Activated T-cell treated with anti-CD3 and anti-CD28 coated beads for 48 hours (primary cell): ENCODE data around the gene ITFG1.

Experiments
- DNase-seq: peaks from one replicate; pipeline ENCODE4 v3.0.0-alpha.2; 2020; ENCODE audit warnings: low read depth

ITFG1 gene

GRCh38 chr16:47323241-47323640, 137.6 kb downstream of the ITFG1 start:
- no peak for DNase-seq

GRCh38 chr16:47320546-47321310, 140.1 kb downstream of the ITFG1 start:
- DNase-seq = no peak

DNA sequence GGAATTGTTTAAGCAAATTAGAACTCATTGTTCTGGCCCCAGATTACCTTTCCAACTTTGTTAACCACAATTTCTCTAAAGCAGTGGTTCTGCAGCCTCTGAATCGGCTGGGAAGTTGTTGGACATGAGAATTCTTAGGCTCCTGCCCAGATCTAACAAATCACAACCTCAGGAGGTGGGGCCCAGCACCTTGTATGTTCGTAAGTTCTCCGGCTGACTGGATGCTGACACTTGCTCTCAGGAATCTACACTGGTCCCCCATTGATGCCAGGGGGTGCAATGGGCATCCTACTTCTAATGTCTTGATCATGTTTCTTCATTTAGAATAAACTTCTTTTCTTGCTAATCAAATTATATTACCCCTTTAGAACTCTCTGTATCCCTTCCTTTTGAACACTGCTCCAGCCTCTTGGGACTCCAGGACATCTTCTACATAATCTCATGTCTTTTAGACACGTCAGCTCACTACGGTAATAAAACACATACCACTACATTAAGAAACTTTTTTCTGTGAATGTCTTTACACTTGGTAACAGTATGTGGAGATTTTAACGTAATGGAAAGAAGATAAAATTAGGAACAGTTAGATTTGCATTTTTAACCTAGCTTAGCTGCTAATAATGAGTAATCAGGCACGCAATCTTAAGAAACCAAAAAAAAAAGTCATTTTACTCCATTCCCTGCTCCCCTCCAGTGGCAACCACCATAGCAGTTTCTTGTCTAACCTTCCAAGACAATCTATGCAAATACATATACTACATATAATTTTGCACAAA, 143.2 kb downstream of the ITFG1 start:
- no peak for DNase-seq

- no peak for DNase-seq
These were observed 144.3 kb downstream of the ITFG1 start for GRCh38 chr16:47316442-47317015.

- no peak for DNase-seq
These were observed 148.9 kb downstream of the ITFG1 start for GRCh38 chr16:47311738-47312505.

GRCh38 chr16:47310792-47311211, 150.1 kb downstream of the ITFG1 start:
- DNase-seq = no peak

DNA sequence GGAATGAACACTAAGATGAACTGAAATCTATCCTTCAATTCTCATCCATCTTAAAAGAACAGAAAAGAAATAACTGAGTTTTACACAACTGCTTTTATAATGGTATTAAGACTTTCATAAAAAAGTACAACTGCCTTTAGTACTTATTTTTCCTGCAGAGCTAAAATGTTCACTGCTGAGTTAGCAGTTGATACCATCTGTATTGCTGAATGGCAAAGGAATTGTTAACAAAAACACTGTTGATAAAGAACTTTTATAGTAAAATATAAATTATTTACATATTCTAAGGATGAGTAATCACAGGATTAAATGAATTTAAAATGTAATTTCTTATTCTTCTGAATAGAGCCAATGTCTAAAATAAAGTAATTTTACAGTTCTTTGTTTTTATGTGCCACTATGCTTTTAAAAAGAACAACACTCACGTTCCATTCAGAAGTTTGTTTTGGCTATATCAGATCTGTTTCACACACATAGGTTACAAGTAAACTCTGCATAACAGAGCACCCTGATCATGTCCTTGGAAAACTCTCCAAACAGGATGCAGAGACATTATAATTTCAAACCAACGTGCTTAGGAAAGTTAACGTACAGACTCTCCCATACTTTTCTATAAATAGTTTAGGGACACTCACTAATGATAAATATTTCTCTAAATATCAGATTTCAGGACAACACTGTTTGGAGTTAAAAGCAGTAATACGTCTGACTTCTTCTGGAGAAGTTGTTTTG, 151.1 kb downstream of the ITFG1 start:
- DNase-seq = no peak

DNA sequence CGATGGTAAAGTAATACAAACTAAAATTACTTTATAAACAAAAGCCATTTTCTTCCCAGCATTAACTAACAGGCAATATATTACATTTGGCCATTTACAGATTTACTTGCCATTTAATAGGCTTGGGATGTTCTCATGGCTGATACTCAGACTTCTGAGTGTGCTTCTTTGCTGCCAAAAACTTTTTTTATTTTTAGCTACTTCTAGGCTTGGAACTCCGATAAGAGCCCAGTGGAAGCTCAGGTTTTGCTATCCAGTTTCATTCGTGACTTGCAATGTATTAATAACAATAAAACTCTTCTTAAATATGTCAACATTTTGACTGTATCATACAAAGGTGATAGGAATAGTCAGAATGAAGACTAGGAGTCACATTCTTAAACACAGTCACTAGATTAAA, 152.3 kb downstream of the ITFG1 start:
- DNase-seq = no peak

GRCh38 chr16:47304563-47304962, 156.3 kb downstream of the ITFG1 start:
- no peak for DNase-seq

GRCh38 chr16:47299587-47299986, 161.3 kb downstream of the ITFG1 start:
- DNase-seq = no peak

DNA sequence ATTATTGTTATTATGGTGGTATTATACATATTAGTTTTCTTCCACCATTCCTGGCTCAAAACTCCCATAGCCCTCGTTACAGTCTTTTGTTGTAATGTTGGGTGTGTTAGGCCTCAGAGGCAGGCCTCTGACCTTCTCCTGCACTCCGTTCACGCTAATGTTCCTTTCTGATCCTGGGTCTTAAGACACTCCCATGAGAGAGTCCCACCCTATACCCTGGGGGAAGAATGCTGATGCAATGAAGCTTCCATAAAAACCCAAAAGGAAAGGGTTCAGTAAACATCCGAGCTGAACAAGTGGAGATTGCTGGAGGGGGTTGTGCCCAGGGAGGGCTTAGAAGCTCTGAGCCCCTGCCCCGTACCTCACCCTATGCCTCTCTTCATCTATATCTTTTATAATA, 175.9 kb downstream of the ITFG1 start:
- DNase-seq = no peak

- DNase-seq = no peak
These were observed 182.4 kb downstream of the ITFG1 start for GRCh38 chr16:47278306-47278970.

DNA sequence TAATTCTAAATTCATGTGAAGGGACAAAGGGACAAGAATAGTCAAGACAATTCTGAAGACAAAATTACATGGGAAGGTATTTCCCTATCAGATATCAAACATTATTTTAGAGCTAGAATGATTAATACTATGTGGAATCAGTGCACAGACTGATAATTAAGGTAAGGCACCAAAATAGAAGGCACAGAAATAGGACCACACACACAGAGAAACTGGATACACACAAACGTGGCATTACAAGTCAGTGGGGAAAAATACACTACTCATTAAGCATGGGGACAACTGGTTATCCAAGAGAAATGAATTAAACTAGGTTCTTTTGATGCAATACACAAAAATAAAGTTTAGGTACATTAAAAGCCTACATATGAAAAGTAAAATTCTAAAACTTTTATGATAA, 184.3 kb downstream of the ITFG1 start:
- no peak for DNase-seq

- no peak for DNase-seq
These were observed 197.9 kb downstream of the ITFG1 start for GRCh38 chr16:47262938-47263337.

- DNase-seq = no peak
These were observed 200.4 kb downstream of the ITFG1 start for GRCh38 chr16:47260503-47260902.

GRCh38 chr16:47258874-47259461, 201.9 kb downstream of the ITFG1 start:
- DNase-seq = no peak

GRCh38 chr16:47254756-47255155, 206.1 kb downstream of the ITFG1 start:
- no peak for DNase-seq

DNA sequence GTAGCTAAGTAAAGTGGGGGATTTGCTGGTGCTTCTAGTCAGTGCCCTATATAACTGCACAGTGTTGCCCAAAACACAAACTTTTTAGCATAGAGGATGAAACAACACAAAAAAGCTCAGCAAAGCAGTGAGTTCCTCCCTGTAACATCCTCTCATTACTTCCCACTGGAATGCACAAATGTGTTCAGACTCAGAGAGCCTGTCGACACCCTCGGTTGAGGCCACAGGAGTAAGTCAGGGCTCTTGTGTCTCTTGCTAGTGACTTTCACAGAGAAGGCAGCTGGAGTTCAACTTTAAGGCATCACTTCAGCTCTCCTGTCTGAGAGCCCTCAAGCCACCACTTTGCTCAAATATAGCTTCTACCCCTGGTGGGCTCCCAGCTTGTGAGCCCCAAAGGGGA, 209.9 kb downstream of the ITFG1 start:
- no peak for DNase-seq

GRCh38 chr16:47247690-47248089, 213.2 kb downstream of the ITFG1 start:
- no peak for DNase-seq

DNA sequence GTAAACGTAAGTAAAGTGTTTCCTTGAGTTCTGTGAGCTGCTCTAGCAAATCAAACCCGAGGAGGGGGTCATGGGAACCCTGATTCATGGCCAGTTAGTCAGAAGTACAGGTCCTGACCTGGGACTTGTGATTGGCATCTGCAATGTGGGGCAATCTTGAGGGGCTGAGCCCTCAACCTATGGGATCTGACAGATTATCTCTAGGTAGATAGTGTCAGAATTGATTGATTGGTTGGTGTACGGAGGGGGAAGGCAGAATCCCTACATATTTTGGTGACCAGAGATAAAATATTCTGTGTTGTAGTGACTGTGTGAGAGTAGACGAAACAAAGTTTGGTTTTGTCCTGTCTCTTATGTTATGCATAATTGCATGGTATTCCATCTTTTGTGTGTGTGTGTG, 216.7 kb downstream of the ITFG1 start:
- no peak for DNase-seq

DNA sequence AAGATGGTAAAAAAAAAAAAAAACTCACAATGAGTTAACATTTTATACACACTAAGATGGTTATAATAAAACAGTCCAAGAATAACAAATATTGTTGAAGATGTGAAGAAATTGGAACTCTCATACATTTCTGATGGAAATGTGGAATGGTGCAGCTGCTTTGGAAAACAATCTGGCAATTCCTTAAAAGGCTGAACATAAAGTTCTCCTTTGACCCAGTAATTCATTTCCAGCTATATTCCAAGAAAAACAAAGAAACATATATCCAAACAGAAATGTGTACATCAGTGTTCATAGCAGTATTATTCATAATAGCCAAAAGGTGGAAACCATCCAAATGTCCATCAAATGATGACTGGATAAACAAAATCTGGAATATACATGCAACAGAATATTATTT, 219.8 kb downstream of the ITFG1 start:
- no peak for DNase-seq
